Prostate gland (tissue), 2 donors: ENCODE data around the gene SLC35D2.

Experiments
- POLR2A ChIP-seq: fragments of 450-650 bp; IDR thresholded peaks from one replicate; pipeline ENCODE4 v1.6.1; 2016; ENCODE audit warnings: antibody characterized with exemption, mild to moderate bottlenecking
- POLR2AphosphoS5 ChIP-seq: sonication (generic); formaldehyde crosslinking; IDR thresholded peaks from one replicate; pipeline ENCODE4 v1.6.1; 2017; ENCODE audit warnings: antibody characterized with exemption
- TF ChIP-seq, protein P1 (sequence below), 4 experiments: fragments of 200-600 bp in 2 of 4; fragments of 450-650 bp in 2 of 4; sonication (generic) in 2 of 4; IDR thresholded peaks; 1 replicate in 3 of 4; 2 replicates in 1 of 4; pipeline ENCODE4 v1.5.1; 2016 to 2019; ENCODE audit warnings: antibody characterized with exemption in 4 of 4, mild to moderate bottlenecking in 2 of 4, moderate library complexity in 2 of 4

DNA sequence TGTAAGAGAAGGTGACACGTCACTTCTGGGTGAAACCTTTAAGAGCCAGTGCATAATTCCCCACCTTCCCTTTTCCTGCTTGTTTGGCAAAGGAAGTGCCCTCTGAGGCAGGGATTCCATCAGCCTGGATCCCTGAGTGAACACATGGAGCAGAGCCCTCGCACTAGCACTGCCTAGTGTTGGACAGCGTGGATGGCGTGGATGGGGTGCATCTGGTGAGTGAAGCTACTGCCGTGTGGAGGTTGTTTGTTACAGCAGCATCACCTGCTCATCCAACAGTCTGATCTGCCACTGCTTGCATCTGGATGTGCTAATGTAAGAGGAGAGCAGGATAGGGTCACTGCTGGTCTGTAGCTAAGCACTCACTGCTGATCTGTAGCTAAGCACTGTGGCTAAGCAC lies 35.2 kb downstream of the SLC35D2 start:
- TF ChIP-seq, protein P1, sequence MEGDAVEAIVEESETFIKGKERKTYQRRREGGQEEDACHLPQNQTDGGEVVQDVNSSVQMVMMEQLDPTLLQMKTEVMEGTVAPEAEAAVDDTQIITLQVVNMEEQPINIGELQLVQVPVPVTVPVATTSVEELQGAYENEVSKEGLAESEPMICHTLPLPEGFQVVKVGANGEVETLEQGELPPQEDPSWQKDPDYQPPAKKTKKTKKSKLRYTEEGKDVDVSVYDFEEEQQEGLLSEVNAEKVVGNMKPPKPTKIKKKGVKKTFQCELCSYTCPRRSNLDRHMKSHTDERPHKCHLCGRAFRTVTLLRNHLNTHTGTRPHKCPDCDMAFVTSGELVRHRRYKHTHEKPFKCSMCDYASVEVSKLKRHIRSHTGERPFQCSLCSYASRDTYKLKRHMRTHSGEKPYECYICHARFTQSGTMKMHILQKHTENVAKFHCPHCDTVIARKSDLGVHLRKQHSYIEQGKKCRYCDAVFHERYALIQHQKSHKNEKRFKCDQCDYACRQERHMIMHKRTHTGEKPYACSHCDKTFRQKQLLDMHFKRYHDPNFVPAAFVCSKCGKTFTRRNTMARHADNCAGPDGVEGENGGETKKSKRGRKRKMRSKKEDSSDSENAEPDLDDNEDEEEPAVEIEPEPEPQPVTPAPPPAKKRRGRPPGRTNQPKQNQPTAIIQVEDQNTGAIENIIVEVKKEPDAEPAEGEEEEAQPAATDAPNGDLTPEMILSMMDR (IDR thresholded peaks at IDR 0.05) = no peak
- TF ChIP-seq POLR2A (no peak), POLR2AphosphoS5 (no peak)
